Subcutaneous adipose tissue (tissue), 4 donors: ENCODE results near the gene ATP8A1. TPM values are rescaled to one million over a fixed set of nuclear protein-coding genes. Genes with fewer than 3 reads are reported as not detected.

Experiments used
- CTCF ChIP-seq: fragments of 450-650 bp; IDR thresholded peaks from one replicate; pipeline ENCODE4 v1.5.1; 2016; ENCODE audit warnings: low read depth, mild to moderate bottlenecking, control low read depth, antibody characterized with exemption, moderate library complexity
- total RNA-seq, 4 donors: library from RNA; depleted of rRNA; stranded (reverse); fragments of >200 nt; gene quantifications; one replicate each; pipeline ENCODE4 v1.1.0, GENCODE V29; 2016

ATP8A1 gene
- total RNA-seq, 4 donors from 2014 or later = 17.6 to 38.5 (median 21.0) TPM

- TF ChIP-seq CTCF = no peak
Measured at GRCh38 chr4:42415281-42415680, 241.6 kb downstream of the ATP8A1 start.

DNA sequence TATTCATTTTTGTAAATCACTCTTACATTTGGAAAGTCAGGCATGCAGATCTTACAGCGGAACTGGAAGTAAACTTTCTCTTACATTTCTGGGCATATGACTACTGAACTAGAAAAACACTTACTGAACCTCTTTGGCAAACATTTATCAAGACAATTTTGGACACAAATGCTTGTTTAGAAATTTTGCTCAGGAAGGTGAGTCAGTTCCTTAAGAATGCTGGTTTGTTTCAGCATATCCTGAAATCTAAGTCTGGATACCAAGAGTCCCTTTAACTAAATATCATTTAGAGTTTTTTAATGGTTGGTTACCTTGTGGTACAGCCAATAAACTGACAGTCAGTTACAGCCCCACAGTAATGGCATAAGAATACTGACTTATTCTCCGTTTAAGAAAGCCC lies 244.7 kb downstream of the ATP8A1 start:
- no peak for TF ChIP-seq CTCF

- TF ChIP-seq CTCF = no peak
Measured at GRCh38 chr4:42411803-42412202, 245.1 kb downstream of the ATP8A1 start.

DNA sequence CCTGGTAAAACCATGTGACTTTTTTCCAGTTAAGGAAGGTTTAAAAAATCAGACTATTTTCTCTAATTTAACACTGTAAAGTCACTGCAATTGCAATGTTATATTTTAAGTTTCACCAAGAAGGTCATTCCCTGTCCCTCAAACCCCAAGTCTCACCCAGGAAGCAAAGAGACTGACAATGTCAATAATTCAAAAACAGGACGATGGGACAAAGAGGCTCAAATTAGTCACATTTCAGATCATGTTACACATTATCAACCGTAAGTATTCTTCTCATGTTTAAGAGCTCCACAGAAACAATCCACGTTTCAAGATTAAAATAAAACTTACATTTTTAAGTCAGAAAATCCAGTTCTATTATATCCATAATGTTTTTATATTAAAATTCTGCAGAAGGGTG lies 246.5 kb downstream of the ATP8A1 start:
- no peak for TF ChIP-seq CTCF

- no peak for TF ChIP-seq CTCF
Measured at GRCh38 chr4:42404001-42404400, 252.9 kb downstream of the ATP8A1 start.

DNA sequence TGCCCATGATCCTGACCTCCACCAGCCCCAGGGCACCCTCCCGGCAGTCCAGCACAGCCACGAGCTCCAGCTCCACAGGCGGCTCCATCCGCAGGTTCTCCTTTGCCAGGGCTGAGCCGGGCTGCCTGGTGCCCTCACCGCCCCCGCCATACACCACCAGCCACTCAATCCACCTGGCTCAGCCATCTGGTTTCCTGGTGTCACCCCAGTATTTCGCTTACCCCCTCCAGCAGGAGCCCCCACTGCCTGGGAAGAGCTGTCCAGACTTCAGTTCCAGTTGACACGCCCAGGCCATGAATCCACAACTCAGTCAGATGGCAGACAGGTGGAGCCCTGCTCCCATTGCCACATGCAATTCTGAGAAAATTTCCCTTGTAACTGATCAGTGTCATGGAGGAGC lies 255.7 kb downstream of the ATP8A1 start:
- no peak for TF ChIP-seq CTCF

DNA sequence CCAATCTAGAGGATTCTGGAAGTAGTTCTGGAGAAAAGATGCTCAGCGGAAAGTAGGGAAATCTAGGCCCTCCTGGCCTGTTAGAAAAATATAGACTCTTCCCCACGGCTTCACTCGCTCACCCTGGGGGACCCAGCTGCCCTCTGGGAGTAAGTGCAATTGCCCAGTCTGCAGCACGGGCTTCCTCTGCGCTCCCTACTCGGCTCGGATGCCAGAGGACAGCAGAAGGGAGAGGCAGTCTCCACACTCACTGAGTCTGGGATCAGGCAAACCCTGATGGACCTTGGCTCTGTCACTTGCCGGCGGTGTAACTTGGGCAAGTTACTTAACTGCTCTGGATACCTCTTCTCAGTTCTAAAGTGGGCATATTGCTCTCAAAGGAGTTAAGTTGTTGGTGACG lies 257.5 kb downstream of the ATP8A1 start:
- no peak for TF ChIP-seq CTCF
